Endometrial microvascular endothelial cells (primary cell): ENCODE measurements around the gene MTR. TPM values are rescaled to one million over a fixed set of nuclear protein-coding genes. Genes with fewer than 3 reads are reported as not detected.

ENCODE experiments used
- in situ Hi-C: cut with HindIII; loops from 2 replicates; pipeline ENCODE4 v1.10.0; 2017; ENCODE audit warnings: low sequenced_read_pairs, low pct_unique_long_range_greater_than_20kb; ENCODE audit errors: inconsistent ontology term
- total RNA-seq: library from RNA; depleted of rRNA; stranded (reverse); fragments of >200 nt; gene quantifications from one replicate; pipeline ENCODE4 v1.2.3, GENCODE V29; 2015; ENCODE audit errors: inconsistent ontology term

Gene MTR
- total RNA-seq, 1 donor from 2014 or later, result 22.4 TPM

GRCh38 chr1:236854605-236854983 is 59.5 kb downstream of the MTR start:
- in situ Hi-C loops, result loop anchor here (25.0 kb wide), 1 partner anchor 292 kb away; no protein-coding TSS in a partner anchor

GRCh38 chr1:236856649-236857048 is 61.6 kb downstream of the MTR start:
- in situ Hi-C loops, result loop anchor here (25.0 kb wide), 1 partner anchor 294 kb away; no protein-coding TSS in a partner anchor

GRCh38 chr1:236858165-236858564 is 63.1 kb downstream of the MTR start:
- in situ Hi-C loops, result loop anchor here (25.0 kb wide), 1 partner anchor 296 kb away; no protein-coding TSS in a partner anchor

- in situ Hi-C loops, result loop anchor here (25.0 kb wide), 1 partner anchor 298 kb away; no protein-coding TSS in a partner anchor
Measured at GRCh38 chr1:236860101-236860500, 65.0 kb downstream of the MTR start.

- in situ Hi-C loops, result loop anchor here (25.0 kb wide), 1 partner anchor 298 kb away; no protein-coding TSS in a partner anchor
Measured at GRCh38 chr1:236860674-236861073, 65.6 kb downstream of the MTR start.

- in situ Hi-C loops, result loop anchor here (25.0 kb wide), 1 partner anchor 299 kb away; no protein-coding TSS in a partner anchor
Measured at GRCh38 chr1:236861560-236862218, 66.6 kb downstream of the MTR start.

GRCh38 chr1:236862219-236862591 is 67.1 kb downstream of the MTR start:
- in situ Hi-C loops, result loop anchor here (25.0 kb wide), 1 partner anchor 300 kb away; no protein-coding TSS in a partner anchor

- in situ Hi-C loops, result loop anchor here (25.0 kb wide), 1 partner anchor 300 kb away; no protein-coding TSS in a partner anchor
Measured at GRCh38 chr1:236862615-236863211, 67.6 kb downstream of the MTR start.

GRCh38 chr1:236864211-236864610 is 69.1 kb downstream of the MTR start:
- in situ Hi-C loops, result loop anchor here (25.0 kb wide), 1 partner anchor 302 kb away; no protein-coding TSS in a partner anchor

- in situ Hi-C loops, result loop anchor here (25.0 kb wide), 1 partner anchor 303 kb away; no protein-coding TSS in a partner anchor
Measured at GRCh38 chr1:236864996-236865817, 70.1 kb downstream of the MTR start.

- in situ Hi-C loops, result loop anchor here (25.0 kb wide), 1 partner anchor 303 kb away; no protein-coding TSS in a partner anchor
Measured at GRCh38 chr1:236865818-236866155, 70.7 kb downstream of the MTR start.

GRCh38 chr1:236868625-236869467 is 73.8 kb downstream of the MTR start:
- in situ Hi-C loops, result loop anchor here (25.0 kb wide), 1 partner anchor 307 kb away; no protein-coding TSS in a partner anchor

- in situ Hi-C loops, result loop anchor here (25.0 kb wide), 1 partner anchor 308 kb away; no protein-coding TSS in a partner anchor
Measured at GRCh38 chr1:236869911-236870310, 74.8 kb downstream of the MTR start.

- in situ Hi-C loops, result loop anchor here (25.0 kb wide), 1 partner anchor 308 kb away; no protein-coding TSS in a partner anchor
Measured at GRCh38 chr1:236870721-236871120, 75.6 kb downstream of the MTR start.

- in situ Hi-C loops, result loop anchor here (25.0 kb wide), 1 partner anchor 310 kb away; no protein-coding TSS in a partner anchor
Measured at GRCh38 chr1:236872075-236872666, 77.1 kb downstream of the MTR start.

GRCh38 chr1:236875975-236876374 is 80.9 kb downstream of the MTR start:
- in situ Hi-C loops, result no loop called here

GRCh38 chr1:236877661-236878060 is 82.6 kb downstream of the MTR start:
- in situ Hi-C loops, result no loop called here

- in situ Hi-C loops, result no loop called here
Measured at GRCh38 chr1:236880209-236880608, 85.1 kb downstream of the MTR start.
